Thymus (tissue), 11 donors: ENCODE measurements around the gene PLXNA1. TPM values are rescaled to one million over a fixed set of nuclear protein-coding genes. Genes with fewer than 3 reads are reported as not detected.

Source experiments
- DNase-seq, 9 donors: peaks; one replicate each; pipeline ENCODE4 v3.0.0-alpha.2; 2013; ENCODE audit warnings: low spot score in 9 of 9, low read depth in 6 of 9, missing footprints in 1 of 9
- H3K27ac ChIP-seq, 2 donors: one replicate each; pipeline ENCODE4 v1.5.1; 2013; ENCODE audit warnings: control low read depth in 1 of 2, low read depth in 1 of 2, low read length in 1 of 2, mild to moderate bottlenecking in 1 of 2, moderate library complexity in 1 of 2
- H3K27me3 ChIP-seq, 2 donors: one replicate each; pipeline ENCODE4 v1.5.1; 2013; ENCODE audit warnings: low read length in 1 of 2; ENCODE audit not compliant: control insufficient read depth in 2 of 2, insufficient read depth in 1 of 2
- H3K36me3 ChIP-seq, 2 donors: one replicate each; pipeline ENCODE4 v1.5.1; 2013; ENCODE audit warnings: low read length in 1 of 2, mild to moderate bottlenecking in 1 of 2, moderate library complexity in 1 of 2; ENCODE audit not compliant: control insufficient read depth in 2 of 2, insufficient read depth in 2 of 2
- H3K4me1 ChIP-seq, 2 donors: one replicate each; pipeline ENCODE4 v1.5.1; 2013; ENCODE audit warnings: low read length in 2 of 2; ENCODE audit not compliant: control insufficient read depth in 2 of 2, insufficient read depth in 2 of 2
- H3K4me3 ChIP-seq, 2 donors: one replicate each; pipeline ENCODE4 v1.5.1; 2013; ENCODE audit warnings: low read length in 2 of 2, control low read depth in 1 of 2, mild to moderate bottlenecking in 1 of 2
- H3K9me3 ChIP-seq, 2 donors: one replicate each; pipeline ENCODE4 v1.5.1; 2013; ENCODE audit warnings: low read length in 1 of 2, mild to moderate bottlenecking in 1 of 2; ENCODE audit not compliant: control insufficient read depth in 2 of 2, insufficient read depth in 1 of 2
- WGBS: extraction: QIAGEN DNeasy Blood & Tissue Kit; methylation state at CpG from one replicate; pipeline ENCODE4 v1.1.7; 2013; 5-methylcytosine and 5-hydroxymethylcytosine counted together
- polyA plus RNA-seq: library from polyadenylated mRNA; stranded (reverse); fragments of 200-250 nt; gene quantifications from one replicate; pipeline ENCODE4 v1.2.3, GENCODE V29; 2013
- total RNA-seq: library from RNA; stranded (reverse); fragments of 120-200 nt; gene quantifications from one replicate; pipeline ENCODE4 v1.2.4, GENCODE V29; 2013
- donor health status: healthy.

The PLXNA1 gene
- total and polyA plus RNA-seq, 2 donors = 7.6 to 9.6 TPM

DNA sequence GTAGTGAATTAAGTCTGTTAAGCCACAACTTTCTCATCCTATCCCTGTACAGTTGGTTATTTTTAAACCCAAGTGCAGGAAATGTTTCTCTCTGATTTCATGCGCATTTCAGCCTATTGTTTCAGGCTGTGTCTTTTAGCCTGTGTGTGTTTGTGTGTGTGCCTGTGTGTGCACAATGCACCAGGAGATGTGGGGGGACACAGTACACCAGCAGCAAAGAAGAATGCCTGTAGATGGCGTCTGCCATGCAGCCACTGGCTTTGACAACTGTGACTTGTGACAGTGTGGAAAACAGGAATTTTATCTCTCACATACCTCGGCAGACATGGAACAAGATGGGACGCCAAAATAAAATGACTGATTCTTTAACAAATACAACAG, 43.6 kb upstream of the PLXNA1 start:
- DNase-seq = no peak

DNA sequence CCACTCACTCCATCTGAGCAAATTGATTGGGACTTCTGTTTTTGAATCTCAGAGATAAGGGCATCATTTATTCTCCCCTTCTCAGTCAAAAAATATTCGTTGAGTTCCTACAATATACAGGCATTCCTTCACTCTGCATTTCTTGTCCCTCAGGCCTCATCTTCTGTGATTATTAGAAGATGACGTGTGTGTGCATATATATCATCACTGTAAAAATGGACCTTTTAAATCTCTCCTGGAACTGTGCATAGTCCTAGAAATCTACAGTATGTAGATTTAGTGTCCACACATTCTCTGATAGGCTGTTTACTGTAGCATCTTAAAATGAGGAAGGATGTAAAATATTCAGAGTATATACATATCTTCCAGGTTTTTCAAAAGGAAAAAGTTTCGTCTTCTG, 43.2 kb upstream of the PLXNA1 start:
- Histone ChIP-seq H3K27me3 (no peaks in the 10 kb centered on the region), H3K9me3 (no peaks in the 10 kb centered on the region), H3K36me3 (no peaks in the 10 kb centered on the region), H3K27ac (no peak overlapping the region), H3K4me3 (no peak overlapping the region), H3K4me1 (no peaks in the 10 kb centered on the region)
- no peak for DNase-seq
- 98% methylated on average over 3 of the region's 3 CpGs for WGBS

More for the DNA sequence above, 43.6 kb upstream of the PLXNA1 start:
- H3K9me3 ChIP-seq = no peaks in the 10 kb centered on the region
- no peaks in the 10 kb centered on the region for H3K27me3 ChIP-seq
- no peaks in the 10 kb centered on the region for H3K4me1 ChIP-seq
- H3K4me3 ChIP-seq = no peak overlapping the region
- H3K36me3 ChIP-seq = no peaks in the 10 kb centered on the region
- H3K27ac ChIP-seq = no peak overlapping the region
- 95% methylated on average over 4 of the region's 4 CpGs for WGBS

DNA sequence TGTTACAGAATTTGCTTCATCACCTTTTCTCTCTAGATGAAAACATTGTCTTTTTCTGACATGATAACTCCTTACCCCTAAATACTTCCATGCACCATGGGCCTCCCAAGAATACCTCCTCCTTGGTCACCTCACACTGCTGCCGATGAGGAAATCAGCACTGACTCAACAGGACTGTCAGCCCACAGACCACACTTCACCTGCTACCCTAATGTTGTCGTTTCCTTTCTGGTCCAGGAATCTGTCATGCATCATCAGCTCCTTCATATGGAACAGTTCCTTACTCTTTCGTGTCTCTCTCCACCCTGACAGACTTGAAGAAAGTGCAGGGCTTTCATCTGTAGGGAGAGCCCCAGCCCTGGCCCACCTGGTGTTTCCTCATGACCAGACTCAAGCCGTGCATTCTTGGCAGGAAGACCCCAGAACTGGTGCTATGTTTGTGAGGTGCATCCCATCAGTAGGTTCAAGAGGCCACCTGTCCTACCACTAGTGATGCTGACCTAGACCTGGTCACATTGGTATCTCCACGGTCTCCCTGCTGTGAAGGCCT, 41.1 kb upstream of the PLXNA1 start:
- 89% methylated on average over 5 of the region's 5 CpGs for WGBS

DNA sequence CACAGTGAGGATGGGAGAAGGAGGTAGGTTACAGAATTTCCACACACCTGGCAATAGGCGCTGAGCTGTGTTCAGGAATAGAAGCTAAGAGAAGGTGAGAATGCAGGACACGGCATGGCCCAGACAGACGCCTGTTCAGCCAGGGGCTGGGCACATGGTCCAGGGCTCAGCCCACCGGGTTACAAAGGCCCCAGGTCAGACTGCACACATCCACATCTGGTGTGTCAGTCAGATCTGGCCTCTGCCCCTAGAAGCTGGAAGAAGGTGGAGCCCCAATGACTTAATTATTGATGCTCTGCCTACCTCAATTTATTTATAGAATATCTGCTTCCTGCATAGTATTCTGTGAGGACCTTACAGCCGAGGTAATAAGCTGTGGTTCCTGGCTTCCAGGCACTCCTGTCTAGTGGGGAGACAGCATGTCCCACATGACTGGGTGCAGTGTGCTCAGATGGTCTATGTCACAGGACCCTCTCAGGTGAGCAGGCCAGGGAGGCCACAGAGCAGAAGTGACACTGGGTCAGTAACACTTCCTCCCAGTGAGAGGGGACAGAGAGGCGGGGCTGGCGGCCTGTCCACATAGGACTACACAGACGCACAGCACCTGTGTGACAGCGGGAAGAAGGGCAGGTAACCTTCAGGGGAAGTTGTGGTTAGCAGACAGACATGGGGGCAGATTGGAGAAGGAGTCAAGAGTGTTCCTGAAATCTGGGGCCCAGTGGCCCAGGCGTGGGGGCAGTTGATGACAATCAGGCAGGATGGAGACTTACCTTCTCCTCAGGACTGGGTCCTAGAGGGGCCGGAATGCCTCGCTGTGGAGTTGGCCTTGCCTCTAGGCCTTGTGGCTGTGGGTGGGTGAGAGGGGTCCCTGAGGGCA, 38.6 kb upstream of the PLXNA1 start:
- Histone ChIP-seq H3K4me1 (peaks cover 0 to 13% of the 10 kb centered on the region in 2 donors), H3K36me3 (no peaks in the 10 kb centered on the region), H3K27ac (no peak overlapping the region), H3K9me3 (no peaks in the 10 kb centered on the region), H3K4me3 (no peak overlapping the region), H3K27me3 (no peaks in the 10 kb centered on the region)
- 87% methylated on average over 12 of the region's 12 CpGs for WGBS
- no peak for DNase-seq

More for the DNA sequence above, 41.1 kb upstream of the PLXNA1 start:
- Histone ChIP-seq H3K4me3 (no peak overlapping the region), H3K27ac (no peak overlapping the region), H3K36me3 (no peaks in the 10 kb centered on the region), H3K27me3 (no peaks in the 10 kb centered on the region), H3K4me1 (no peaks in the 10 kb centered on the region), H3K9me3 (no peaks in the 10 kb centered on the region)
- no peak for DNase-seq

DNA sequence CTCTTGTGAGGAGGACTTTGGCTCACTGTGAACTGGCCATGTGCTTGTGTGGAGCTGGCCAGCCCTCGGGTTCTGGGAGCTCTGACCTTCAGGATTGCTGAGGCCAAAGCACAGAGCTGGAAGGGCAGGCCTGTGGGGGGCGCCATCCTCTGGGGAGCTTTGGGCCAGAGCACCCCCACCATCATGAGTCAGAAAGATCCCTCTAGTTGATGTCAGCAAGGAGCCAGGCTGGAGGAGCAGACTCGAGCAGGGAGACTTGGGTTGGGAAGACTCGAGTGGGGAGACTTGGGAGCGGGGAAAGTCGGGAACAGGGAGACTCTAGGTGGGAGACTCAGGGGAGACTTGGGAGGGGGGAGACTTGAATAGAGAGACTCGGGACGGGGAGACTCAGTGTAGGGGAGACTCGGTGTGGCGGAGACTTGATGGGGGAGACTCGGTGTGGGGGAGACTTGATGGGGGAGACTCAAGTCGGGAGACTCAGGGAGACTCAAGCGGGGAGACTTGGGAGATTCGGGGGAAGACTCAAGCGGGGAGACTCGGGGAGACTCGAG, 37.7 kb upstream of the PLXNA1 start:
- no peak overlapping the region for H3K27ac ChIP-seq
- H3K36me3 ChIP-seq = no peaks in the 10 kb centered on the region
- DNase-seq = no peak
- H3K27me3 ChIP-seq = no peaks in the 10 kb centered on the region
- H3K4me1 ChIP-seq = peaks cover 0 to 13% of the 10 kb centered on the region in 2 donors
- no peak overlapping the region for H3K4me3 ChIP-seq
- H3K9me3 ChIP-seq = no peaks in the 10 kb centered on the region
- 96% methylated on average over 17 of the region's 17 CpGs for WGBS

DNA sequence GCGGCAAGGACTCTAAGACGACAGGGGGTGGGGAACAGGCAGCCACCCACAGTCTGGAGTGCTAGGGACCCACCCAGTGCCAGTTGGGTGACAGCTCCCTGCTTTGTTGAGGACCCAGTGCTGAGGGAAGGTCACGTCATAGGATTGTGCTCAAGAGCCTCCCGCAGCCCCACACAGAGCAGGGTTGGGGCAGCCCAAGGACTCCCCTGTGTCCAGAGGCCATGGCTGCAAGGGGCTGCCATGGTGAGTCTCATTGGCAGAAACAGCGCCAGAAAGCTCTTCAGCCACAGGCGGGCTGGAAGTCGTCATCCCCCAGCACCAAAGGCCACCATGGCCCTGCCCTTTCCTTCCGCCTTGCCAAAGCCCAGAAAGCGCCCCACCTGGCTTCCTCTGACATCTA, 37.0 kb upstream of the PLXNA1 start:
- H3K27me3 ChIP-seq = no peaks in the 10 kb centered on the region
- H3K27ac ChIP-seq = no peak overlapping the region
- H3K36me3 ChIP-seq = no peaks in the 10 kb centered on the region
- no peaks in the 10 kb centered on the region for H3K9me3 ChIP-seq
- peaks cover 0 to 13% of the 10 kb centered on the region in 2 donors for H3K4me1 ChIP-seq
- no peak for DNase-seq
- WGBS = 98% methylated on average over 9 of the region's 9 CpGs
- H3K4me3 ChIP-seq = no peak overlapping the region

DNA sequence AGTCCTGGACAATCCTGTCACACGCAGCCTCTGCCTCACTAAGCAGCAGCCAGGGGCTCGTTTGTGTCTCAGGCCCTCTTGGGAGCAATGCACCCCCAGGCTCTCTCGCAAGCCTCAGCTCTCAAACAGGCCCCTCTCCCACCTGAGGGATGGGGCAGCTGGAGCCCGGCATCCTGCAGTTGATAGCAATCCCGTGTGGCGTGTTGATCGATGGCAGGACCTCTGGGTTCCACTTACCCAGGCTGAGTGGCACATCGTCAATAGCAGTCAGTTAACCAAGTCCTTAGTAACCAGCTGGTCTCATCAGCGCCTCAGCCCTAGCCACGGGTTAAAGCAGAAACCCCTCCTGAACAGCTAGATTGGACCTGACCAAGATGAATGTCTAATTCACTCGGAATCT, 36.5 kb upstream of the PLXNA1 start:
- Histone ChIP-seq H3K27ac (no peak overlapping the region), H3K9me3 (no peaks in the 10 kb centered on the region), H3K4me3 (no peak overlapping the region), H3K4me1 (peaks cover 0 to 13% of the 10 kb centered on the region in 2 donors), H3K27me3 (no peaks in the 10 kb centered on the region), H3K36me3 (no peaks in the 10 kb centered on the region)
- no peak for DNase-seq
- WGBS = 98% methylated on average over 11 of the region's 11 CpGs

DNA sequence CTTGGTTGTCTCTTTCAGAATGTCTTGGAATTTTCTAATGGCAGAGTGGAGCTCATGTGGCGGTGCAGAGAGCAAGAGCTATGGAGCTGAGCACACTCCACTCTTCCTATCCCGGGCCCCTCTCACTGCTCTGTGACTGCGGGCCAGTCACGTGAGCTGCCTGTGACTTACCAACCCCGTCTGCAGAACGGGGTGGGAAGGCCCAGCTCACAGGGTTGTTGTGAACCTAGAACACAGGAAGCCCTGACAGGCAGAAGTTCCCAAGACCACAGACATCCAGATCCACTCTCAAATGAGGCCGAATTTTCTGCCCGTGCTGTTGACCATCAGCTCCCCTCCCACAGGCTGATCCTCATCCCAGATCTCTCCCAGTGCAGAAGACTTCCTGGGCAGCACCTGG, 35.5 kb upstream of the PLXNA1 start:
- DNase-seq = peak in 7 of 9 donors; percentile 7 to 67 (median 49)
- Histone ChIP-seq H3K36me3 (no peaks in the 10 kb centered on the region), H3K27ac (no peak overlapping the region), H3K4me1 (peaks cover 0 to 13% of the 10 kb centered on the region in 2 donors), H3K4me3 (no peak overlapping the region), H3K9me3 (no peaks in the 10 kb centered on the region), H3K27me3 (no peaks in the 10 kb centered on the region)
- 37% methylated on average over 8 of the region's 8 CpGs for WGBS

GRCh38 chr3:126948980-126949535, 33.9 kb upstream of the PLXNA1 start:
- H3K27me3 ChIP-seq = no peaks in the 10 kb centered on the region
- H3K9me3 ChIP-seq = no peaks in the 10 kb centered on the region
- H3K4me1 ChIP-seq = peaks cover 0 to 13% of the 10 kb centered on the region in 2 donors
- H3K4me3 ChIP-seq = no peak overlapping the region
- no peak overlapping the region for H3K27ac ChIP-seq
- DNase-seq = no peak
- H3K36me3 ChIP-seq = no peaks in the 10 kb centered on the region
- WGBS = 96% methylated on average over 14 of the region's 14 CpGs
